HG02938 (cell line): ENCODE measurements around the gene AGBL4.
"Not testable (repeated sequence)": the region's sequence is repeated elsewhere in the genome, so short reads cannot be mapped to it uniquely, and the experiment has no call there.

Experiments
- ATAC-seq: cut with Tn5 transposase; IDR thresholded peaks from one replicate; pipeline ENCODE4 v1.9.1; 2021; ENCODE audit warnings: mild to moderate bottlenecking, moderate library complexity; ENCODE audit not compliant: unreplicated experiment

AGBL4 gene

GRCh38 chr1:49051647-49052046 lies 972.1 kb downstream of the AGBL4 start:
- ATAC-seq = no peak

DNA sequence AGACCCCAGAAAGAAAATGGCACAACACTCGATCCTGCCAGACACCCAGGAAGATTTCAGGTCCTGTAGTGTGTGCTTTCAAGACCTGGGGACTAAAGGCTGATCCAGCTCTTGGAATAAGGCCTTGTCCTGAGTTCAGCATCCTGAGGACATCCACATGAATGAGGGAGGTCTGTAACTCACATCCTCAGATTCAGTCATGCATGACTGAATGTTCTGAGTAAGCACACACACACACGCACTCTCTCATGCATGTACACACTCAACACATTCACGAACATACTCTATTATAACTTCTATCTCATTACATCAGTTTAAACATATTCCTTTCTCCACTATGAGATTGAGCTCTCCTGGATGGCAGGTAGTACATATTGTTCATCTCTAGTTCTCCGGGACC lies 973.7 kb downstream of the AGBL4 start:
- no peak for ATAC-seq

GRCh38 chr1:49048188-49048587 lies 975.6 kb downstream of the AGBL4 start:
- ATAC-seq = no peak

GRCh38 chr1:49046305-49046704 lies 977.4 kb downstream of the AGBL4 start:
- no peak for ATAC-seq

DNA sequence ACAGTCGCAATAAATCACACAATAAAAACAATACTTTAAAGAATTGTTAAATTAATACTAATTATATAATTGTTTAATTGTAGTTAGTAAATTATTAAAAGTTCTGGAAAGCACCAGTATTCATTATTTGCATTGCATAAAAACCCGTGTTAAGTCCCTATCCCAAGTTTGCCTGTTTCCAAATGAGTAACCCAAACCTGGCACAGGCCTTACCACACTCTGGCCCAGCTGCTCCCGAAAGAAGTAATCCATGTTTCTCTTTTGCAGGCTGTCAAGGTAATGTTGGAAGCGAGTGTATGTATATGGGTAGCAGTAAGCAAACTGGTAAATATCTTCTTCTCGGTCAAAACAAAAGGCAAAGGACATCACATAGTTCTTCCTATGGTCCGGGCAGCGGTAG lies 978.4 kb downstream of the AGBL4 start:
- no peak for ATAC-seq

GRCh38 chr1:49036700-49037099 lies 987.1 kb downstream of the AGBL4 start:
- ATAC-seq = no peak

- no peak for ATAC-seq
Observed at GRCh38 chr1:49028396-49028795, 995.4 kb downstream of the AGBL4 start.

DNA sequence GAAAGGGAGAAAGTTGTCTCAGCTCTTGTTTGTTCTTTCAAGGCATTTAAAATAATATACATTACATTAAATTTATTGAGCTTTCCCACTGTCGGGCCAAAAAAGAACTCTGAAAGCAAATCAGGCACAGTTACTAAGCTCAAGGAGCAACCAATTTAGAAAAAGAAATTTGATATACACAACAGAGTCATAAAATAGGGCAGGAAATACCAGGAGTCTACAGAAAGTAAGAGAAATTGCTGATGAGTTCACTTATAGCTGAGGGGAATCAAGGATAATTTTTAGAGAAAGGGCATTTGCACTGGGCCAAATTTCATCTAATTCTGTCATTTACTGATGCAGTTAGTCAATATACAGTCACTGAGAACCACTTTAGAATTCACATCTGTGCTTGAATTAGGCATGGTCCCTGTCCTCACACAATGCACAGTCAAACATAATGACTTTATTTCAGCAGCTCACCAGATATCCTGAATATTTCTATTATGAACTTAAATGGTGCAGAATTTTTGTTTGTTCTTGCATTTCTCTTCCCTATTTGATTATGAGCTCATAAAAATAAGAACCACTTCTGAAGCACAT lies 997.4 kb downstream of the AGBL4 start:
- ATAC-seq = no peak

DNA sequence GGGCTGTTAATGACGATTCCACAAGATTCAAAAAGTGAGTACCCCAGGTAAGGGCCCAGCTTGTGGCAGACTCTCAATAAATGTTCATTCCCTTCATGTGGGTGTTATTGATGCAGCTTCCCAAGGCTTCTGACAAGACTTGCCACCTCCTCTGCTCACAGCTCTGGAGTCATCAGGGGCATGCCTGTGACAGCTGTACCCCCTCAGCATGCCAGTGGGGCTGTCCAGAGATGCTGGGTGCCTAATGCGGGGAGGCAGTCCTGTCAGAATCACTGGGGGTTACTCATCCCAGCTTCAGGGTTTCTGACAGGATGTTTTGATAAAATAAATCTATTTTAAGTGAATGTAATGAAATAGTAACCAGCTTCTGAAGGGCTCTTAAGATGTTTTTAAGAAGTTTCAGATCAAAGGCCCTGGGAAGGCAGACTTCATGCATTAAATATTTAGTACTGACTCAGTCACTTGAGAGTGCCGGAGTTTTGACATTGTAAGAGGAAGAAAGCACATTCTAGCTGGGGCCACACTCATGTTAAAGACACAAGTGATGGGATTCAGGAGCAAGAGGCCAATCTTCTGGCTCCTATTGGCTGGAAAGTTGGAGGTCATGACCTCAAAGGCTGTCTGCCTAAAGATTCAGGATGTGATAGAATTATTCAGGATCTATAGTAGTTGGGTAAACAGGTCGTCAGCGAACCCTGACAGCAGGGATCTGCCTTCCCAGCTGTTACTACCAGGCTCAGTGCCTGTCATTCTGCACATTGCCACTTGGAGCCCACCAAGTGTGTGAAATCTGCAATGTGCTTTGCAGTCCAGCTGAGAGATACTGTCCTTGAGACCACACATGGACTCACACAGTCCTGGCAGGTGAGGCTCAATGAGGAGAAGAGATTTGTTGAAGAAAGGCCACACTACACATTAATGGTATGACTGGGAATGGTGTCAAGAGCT lies 1007.5 kb downstream of the AGBL4 start:
- ATAC-seq = no peak

DNA sequence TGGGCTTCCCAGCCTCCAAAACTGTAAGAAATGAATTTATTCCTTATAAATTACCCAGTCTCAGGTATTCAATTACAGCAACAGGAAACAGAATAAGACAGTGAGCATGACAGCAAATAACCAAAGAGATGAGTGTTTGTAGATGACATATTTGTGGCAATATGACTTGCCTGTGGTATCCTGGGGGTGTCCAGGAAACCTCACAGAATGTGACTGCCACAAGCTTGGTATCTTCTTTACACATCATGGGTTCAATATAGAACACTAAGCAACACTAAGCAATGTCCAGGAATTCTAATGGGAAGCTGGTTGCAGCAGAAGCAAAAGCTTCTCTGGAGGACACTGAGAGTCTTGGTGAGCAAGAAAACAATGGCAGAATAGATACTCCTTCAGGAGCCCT lies 1010.7 kb downstream of the AGBL4 start:
- no peak for ATAC-seq

DNA sequence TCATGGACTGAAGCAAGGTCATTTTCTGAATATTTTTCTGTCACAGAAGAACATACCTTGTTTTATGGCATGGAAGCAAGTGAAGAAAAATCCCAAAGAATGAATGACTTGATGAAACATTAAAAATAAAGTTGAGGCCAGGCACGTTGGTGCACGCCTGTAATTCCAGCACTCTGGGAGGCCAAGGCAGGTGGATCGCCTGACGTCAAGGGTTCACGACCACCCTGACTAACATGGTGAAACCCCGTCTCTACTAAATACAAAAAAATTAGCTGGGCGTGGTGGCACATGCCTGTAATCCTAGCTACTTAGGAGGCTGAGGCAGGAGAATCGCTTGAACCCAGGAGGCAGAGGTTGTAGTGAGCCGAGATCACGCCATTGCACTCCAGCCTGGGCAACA lies 1020.8 kb downstream of the AGBL4 start:
- not testable (repeated sequence) for ATAC-seq

DNA sequence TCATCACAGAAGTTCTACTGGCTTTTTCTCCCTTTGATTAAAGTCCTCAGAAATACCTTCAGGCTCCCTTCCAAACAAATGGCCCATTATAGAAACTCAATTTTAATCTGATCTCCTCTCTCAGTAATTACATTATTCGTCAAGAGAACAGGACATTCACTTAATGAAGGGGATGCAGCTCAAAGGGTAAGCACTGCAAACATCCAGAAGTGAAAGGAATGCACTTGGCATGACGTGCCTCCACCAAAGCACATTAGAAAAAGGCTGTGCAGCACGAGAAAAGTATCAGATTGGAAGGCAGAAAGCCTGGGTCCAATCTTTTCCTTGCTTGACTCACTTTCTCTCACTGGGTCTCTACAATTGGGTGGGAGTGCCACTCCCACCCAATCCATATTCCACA lies 1024.4 kb downstream of the AGBL4 start:
- ATAC-seq = no peak

- no peak for ATAC-seq
Observed at GRCh38 chr1:48996311-48996710, 1027.4 kb downstream of the AGBL4 start.

DNA sequence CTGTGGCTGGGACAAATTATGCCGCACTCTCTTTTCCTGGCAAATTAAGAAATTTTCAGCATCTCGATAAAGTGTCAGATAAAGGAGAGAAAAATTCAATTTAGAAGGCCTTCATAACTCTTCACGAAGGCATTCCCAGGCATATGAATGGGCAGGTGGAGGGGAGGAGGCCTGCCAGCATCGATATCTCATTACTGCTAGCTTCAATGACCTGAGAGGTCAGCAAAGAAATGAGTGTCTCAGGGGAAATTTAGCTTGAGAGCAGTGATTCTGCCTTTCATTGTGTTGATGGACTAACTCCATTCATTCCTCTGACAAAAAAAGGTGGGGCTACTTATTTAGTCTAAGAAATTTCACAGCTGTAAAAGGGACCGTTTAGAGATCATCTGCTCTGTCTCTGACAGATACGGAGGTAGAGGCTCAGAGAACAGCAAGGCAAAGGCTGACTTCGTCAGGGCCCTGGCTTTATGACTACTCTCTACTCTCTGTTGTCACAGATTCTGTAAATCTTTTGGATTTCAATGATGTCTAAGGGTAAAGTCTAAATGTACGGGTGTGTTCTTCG lies 1035.0 kb downstream of the AGBL4 start:
- no peak for ATAC-seq

DNA sequence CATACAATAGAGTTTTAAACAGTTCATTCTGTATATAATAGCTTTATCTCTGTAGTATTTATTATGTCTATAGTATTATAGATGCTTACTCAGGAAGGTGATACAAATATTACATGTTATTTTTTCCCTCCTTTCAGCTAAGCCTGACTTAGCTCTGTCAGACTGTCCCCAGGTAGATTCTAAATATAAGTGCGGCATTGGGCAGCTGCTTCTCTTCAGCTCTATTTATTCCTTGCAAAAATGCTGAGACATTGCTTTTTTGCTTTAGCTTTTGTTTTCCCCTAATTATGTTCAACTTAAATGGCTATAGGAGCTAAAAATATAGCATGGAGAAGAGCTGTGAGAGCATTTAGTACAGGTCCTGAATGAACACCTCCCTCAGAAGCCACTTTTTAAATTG lies 1043.8 kb downstream of the AGBL4 start:
- ATAC-seq = no peak

DNA sequence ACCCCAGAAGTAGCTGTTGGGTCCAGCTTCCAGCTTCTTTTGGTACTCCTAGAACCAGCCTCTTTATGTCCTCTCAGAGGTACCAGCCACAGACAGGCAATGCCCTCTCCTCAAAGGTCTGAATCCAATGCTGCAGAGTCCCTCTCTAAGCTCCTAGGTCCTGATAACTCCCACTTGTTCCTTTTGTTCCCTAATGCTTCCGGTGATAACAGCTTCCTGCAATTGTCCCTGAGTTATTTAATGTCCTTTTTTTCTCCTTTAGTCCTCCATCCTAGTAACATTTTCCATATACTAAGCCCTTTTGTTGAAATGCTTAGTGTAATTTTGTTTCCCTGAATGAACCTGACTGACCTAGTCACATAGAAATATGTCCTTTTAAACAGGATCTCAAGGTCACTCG lies 1045.3 kb downstream of the AGBL4 start:
- no peak for ATAC-seq

GRCh38 chr1:48977273-48977672 lies 1046.5 kb downstream of the AGBL4 start:
- no peak for ATAC-seq

DNA sequence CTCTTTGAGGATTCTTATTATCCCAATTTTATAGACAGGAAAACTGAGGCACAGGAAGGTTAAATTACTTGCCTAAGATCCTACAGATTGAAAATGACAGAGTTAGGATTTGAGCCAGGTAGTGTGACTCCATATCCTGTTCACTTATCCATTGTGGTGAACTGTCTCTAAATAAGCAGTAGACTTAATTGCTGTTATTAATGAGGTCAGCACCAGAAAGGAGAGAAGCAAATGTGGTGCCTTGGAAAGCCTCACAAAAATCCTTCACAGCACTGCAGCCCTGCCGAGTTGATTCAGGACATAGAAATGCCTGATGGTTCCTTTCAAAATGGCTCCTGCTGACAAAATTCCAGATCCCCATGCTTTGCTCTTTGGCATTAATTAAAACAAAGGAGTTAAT lies 1053.8 kb downstream of the AGBL4 start:
- ATAC-seq = no peak

- no peak for ATAC-seq
Observed at GRCh38 chr1:48967318-48967717, 1056.4 kb downstream of the AGBL4 start.

- no peak for ATAC-seq
Observed at GRCh38 chr1:48966583-48966982, 1057.2 kb downstream of the AGBL4 start.

GRCh38 chr1:48960320-48960719 lies 1063.4 kb downstream of the AGBL4 start:
- no peak for ATAC-seq

DNA sequence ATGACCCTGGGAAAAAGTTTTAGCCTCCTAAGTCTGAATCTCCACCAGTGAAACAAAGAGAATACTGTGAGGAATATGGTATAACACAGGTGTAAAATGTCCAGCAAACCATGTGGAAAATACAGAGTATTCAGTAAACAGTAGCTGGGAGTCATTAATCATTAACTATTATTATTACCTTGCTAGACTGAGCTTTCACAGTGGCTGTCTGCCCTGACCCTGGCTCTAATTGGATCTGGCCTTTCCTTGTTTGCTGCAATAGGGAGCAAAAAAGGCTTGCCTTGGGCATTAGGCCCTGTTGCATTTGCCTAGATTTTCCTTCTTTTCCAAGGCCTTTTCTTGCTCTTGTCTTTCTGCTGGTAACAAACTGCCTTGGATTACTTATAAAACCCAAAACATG lies 1068.0 kb downstream of the AGBL4 start:
- ATAC-seq = no peak
